Activated T-cell treated with anti-CD3 and anti-CD28 coated beads for 4 hours (primary cell): Measurements from ENCODE around the gene CCKAR.

ENCODE experiments used
- DNase-seq: peaks from one replicate; pipeline ENCODE4 v3.0.0-alpha.2; 2020

The CCKAR gene

GRCh38 chr4:26458157-26458561 is 32.1 kb downstream of the CCKAR start:
- DNase-seq = no peak

GRCh38 chr4:26457412-26457811 is 32.9 kb downstream of the CCKAR start:
- no peak for DNase-seq

DNA sequence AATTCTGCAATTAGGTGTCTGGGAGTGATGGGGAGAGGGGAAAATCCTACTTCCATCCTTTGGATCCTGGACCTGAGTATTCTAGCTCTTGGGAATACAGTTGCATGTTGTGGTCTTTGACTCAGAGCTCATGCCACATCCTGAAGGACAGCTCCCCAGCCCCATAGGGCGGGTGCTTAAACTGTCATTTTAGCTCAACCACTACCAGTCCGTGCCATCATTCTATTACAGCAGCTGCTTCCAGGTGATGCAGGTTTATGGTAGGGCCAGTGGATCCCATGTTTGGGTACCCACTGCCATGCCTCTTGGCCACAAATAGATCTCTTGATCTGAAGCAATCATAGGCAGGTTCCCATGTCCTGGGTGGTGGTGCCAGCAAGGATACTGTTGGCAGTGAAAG is 34.7 kb downstream of the CCKAR start:
- no peak for DNase-seq

GRCh38 chr4:26454961-26455360 is 35.3 kb downstream of the CCKAR start:
- DNase-seq = no peak

GRCh38 chr4:26452565-26453531 is 37.4 kb downstream of the CCKAR start:
- no peak for DNase-seq

DNA sequence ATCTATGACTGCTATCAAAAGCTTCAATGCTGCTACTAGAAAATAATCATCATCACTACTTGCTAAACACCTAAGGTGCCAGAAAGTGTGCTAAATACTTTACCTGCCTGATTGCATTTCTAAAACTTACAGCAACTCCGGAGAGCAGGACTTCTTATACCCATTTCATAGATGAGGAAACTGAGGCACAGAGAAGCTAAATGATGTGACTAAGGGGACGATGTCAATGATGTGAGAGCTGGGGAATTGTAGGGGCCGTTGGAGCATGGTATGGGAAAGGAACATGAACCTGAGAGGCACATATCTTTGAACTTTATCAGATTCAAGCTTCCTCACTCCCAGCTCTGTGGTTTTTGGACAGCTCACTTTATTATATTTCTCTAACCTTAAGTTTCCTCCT is 38.7 kb downstream of the CCKAR start:
- no peak for DNase-seq

- no peak for DNase-seq
Measured at GRCh38 chr4:26450418-26450817, 39.9 kb downstream of the CCKAR start.

DNA sequence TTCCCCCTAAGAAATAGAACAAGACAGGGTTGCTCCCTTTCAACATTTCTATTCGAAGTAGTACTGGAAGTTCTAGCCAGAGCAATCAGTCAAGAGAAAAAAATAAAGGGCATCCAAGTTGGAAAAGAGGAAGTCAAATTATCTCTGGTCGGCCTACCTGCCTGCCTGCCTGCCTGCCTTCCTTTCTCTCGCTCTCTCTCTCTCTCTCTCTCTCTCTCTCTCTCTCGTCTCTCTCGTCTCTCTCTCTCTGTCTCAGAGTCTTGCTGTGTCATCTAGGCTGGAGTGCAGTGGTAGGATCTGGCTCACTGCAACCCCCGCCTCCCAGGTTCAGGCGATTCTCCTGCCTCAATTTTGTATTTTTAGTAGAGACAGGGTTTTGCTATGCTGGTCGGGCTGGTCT is 42.9 kb downstream of the CCKAR start:
- no peak for DNase-seq

DNA sequence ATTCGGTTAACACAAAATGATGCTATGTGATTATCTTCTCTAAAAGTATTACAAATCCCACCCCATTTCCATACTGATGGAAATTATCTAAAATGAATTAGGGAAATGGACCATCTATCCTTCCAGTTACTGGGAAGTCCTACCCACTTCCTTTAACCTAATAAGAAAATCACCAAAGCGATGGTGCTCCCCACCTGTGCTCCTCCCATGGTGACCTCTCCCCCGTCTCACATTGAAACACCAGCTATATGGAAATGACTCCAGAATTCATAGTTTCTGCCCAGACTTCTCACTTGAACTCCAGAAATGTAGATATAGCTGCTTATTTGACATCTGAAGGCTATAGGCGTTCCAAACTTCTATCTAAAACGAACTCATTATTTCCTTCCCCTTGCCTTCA is 48.5 kb downstream of the CCKAR start:
- no peak for DNase-seq

- DNase-seq = no peak
Measured at GRCh38 chr4:26441102-26441501, 49.2 kb downstream of the CCKAR start.

GRCh38 chr4:26434030-26434639 is 56.1 kb downstream of the CCKAR start:
- no peak for DNase-seq

DNA sequence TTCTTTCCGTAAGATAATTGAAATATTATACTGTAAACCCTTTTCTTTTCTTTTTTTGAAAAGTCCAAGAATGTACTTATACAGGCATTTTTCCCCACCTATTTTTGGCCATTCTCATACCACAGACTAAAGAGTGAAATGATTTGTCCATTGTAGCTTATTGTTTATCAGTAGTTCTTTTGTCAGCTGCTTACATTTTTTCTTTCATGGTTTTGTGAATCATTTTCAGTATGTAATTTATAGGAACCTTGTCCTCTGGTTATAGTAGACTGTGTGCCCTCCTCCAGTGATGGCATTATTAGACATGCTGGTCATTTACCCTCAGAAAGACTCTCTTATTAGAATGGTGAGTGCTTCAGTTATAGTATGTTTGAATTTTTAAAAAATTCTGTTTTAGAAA is 56.7 kb downstream of the CCKAR start:
- no peak for DNase-seq

- no peak for DNase-seq
Measured at GRCh38 chr4:26432419-26432818, 57.9 kb downstream of the CCKAR start.

DNA sequence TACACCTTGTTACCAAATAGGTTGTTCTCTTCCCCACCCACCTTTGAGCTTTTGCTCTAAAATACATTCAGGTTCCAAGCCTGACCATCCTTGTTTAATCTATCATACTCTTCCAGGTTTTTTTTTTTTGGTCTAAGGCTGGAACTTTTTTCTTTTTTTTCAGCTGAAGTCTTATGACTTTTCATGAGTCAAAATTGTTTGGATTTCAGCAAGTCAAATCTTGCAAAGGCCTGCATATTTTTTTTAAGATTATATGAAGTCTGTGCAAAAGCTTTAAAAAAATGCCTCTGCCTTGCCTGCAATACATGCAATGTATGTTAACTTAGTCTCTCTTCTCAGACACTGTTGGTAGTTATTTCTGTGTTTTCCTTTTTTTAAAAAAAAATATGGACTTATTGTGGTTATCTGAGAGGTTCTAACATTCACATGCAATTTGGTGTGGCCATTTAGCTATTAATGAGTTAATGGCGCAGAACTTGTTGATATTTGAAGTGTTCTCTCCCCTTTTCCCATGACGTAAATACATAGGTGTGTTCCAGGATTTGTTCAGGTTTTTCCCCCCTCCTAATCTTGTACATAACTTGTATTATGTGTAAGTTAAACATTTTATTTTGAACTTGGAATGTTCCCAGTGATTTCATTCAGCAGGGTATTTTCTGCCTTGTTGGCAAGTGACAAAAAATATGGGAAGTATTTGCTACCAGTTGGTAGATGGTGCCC is 58.7 kb downstream of the CCKAR start:
- DNase-seq = no peak
